Right lobe of liver (tissue), 6 donors: ENCODE measurements around the gene ARID3A. TPM values are rescaled to one million over a fixed set of nuclear protein-coding genes. Genes with fewer than 3 reads are reported as not detected.
A peak's percentile ranks its signal among the peaks of the same experiment; 100 is the strongest.

Experiments used
- ATAC-seq, 4 donors: fragments of 200-7000 bp; cut with Tn5 transposase; one replicate each; pipeline ENCODE4 v1.9.1; 2020; ENCODE audit warnings: mild to moderate bottlenecking in 4 of 4, moderate library complexity in 4 of 4
- DNase-seq, 3 donors: peaks; one replicate each; pipeline ENCODE4 v3.0.0-alpha.2; 2020
- H3K27ac ChIP-seq, 3 donors: fragments of 200-600 bp; one replicate each; pipeline ENCODE4 v1.8.0; 2022
- H3K27me3 ChIP-seq, 2 donors: fragments of 200-600 bp; one replicate each; pipeline ENCODE4 v1.8.0; 2022
- H3K36me3 ChIP-seq, 4 donors: fragments of 200-600 bp; sonication (generic) in 1 of 4; one replicate each; pipeline versions ENCODE4 v1.5.1 to v1.8.0; 2017 to 2022; ENCODE audit warnings: control low read depth in 1 of 4
- H3K4me1 ChIP-seq, 4 donors: fragments of 200-600 bp; sonication (generic) in 1 of 4; one replicate each; pipeline versions ENCODE4 v1.5.1 to v1.8.0; 2017 to 2022; ENCODE audit warnings: control low read depth in 1 of 4
- H3K4me3 ChIP-seq, 3 donors: fragments of 200-600 bp; one replicate each; pipeline ENCODE4 v1.8.0; 2022
- H3K9me3 ChIP-seq, 4 donors: fragments of 200-600 bp; sonication (generic) in 1 of 4; one replicate each; pipeline versions ENCODE4 v1.5.1 to v1.8.0; 2017 to 2022; ENCODE audit warnings: control low read depth in 1 of 4
- CTCF ChIP-seq, 4 donors: fragments of 200-600 bp in 3 of 4; fragments of 450-650 bp in 1 of 4; IDR thresholded peaks; one replicate each; pipeline versions ENCODE4 v1.5.1 to v1.8.0; 2016 to 2022; ENCODE audit warnings: antibody characterized with exemption in 4 of 4, mild to moderate bottlenecking in 2 of 4
- POLR2A ChIP-seq: fragments of 450-650 bp; IDR thresholded peaks from one replicate; pipeline ENCODE4 v1.6.1; 2017; ENCODE audit warnings: antibody characterized with exemption, mild to moderate bottlenecking
- WGBS: methylation state at CpG from one replicate; pipeline ENCODE4 v1.1.6; 2018; ENCODE audit warnings: low coverage, low lambda C conversion rate; ENCODE audit not compliant: insufficient coverage; ENCODE audit errors: missing lambda C conversion rate; 5-methylcytosine and 5-hydroxymethylcytosine counted together
- intact Hi-C, 2 donors: fragments of 100-400 bp; cut with DNase I; formaldehyde crosslinking; loops; one replicate each; pipeline versions ENCODE4 v1.11.2 to v1.14.1; 2022
- total RNA-seq, 6 experiments: library from RNA; depleted of rRNA in 2 of 6; stranded (reverse); fragments of >200 nt in 2 of 6; fragmentation: NEBNext Ultra II Directional in 3 of 6; extraction: Animal tissue kit (Norgen Biotek cat#: 25700) in 3 of 6; gene quantifications; one replicate each; pipeline versions ENCODE4 v1.1.0 to v1.2.4, GENCODE V29; 2016 to 2023
- donor health status: DM: no; HTN: yes; CAD: no.
- donor health status: DM: no; HTN: no; CAD: no.
- donor health status: DM: no; HTN: no; CAD: no.
- donor health status: DM: no; HTN: yes; CAD: no.
- donor health status: DM: no; HTN: yes; CAD: no.

ARID3A gene
- total RNA-seq, 6 experiments from 2014 or later = 0.74 to 5.3 (median 1.9) TPM

- peaks cover 0 to 2% of the 10 kb centered on the region in 2 donors for H3K27me3 ChIP-seq
- ATAC-seq (no peak), DNase-seq (no peak)
- H3K9me3 ChIP-seq = no peaks in the 10 kb centered on the region
- TF ChIP-seq CTCF (IDR thresholded peaks at IDR 0.05) (no peak), POLR2A (no peak)
- peak overlapping the region; percentile 72 to 85 (median 76) for H3K4me3 ChIP-seq
- H3K27ac ChIP-seq = peak overlapping the region in 2 of 3 donors; percentile 33 to 86
- intact Hi-C loops = no loop called here
- peaks cover 0 to 8% (median 2%) of the 10 kb centered on the region in 4 donors for H3K4me1 ChIP-seq
- no peaks in the 10 kb centered on the region for H3K36me3 ChIP-seq
- 0% methylated on average over 7 of the region's 21 CpGs for WGBS
Measured at GRCh38 chr19:926323-926588, 421 bp downstream of the ARID3A start.

- DNase-seq (peak; percentile 80 to 85 (median 85)), ATAC-seq (peak; percentile 33 to 71 (median 54))
- 1% methylated on average over 20 of the region's 52 CpGs for WGBS
- H3K9me3 ChIP-seq = no peaks in the 10 kb centered on the region
- H3K4me1 ChIP-seq = peaks cover 0 to 8% (median 2%) of the 10 kb centered on the region in 4 donors
- H3K27ac ChIP-seq = peak overlapping the region in 2 of 3 donors; percentile 33 to 86
- TF ChIP-seq CTCF (IDR thresholded peaks at IDR 0.05) = no peak
- TF ChIP-seq POLR2A = no peak
- H3K36me3 ChIP-seq = no peaks in the 10 kb centered on the region
- intact Hi-C loops = no loop called here
- no peaks in the 10 kb centered on the region for H3K27me3 ChIP-seq
- H3K4me3 ChIP-seq = peak overlapping the region; percentile 72 to 85 (median 76)
Measured at GRCh38 chr19:926589-927350, 935 bp downstream of the ARID3A start.

- WGBS = 17% methylated on average over 1 of the region's 15 CpGs
- H3K9me3 ChIP-seq = no peaks in the 10 kb centered on the region
- intact Hi-C loops = no loop called here
- ATAC-seq (peak in 1 of 4 donors; percentile 3), DNase-seq (no peak)
- peak overlapping the region; percentile 72 to 85 (median 76) for H3K4me3 ChIP-seq
- H3K4me1 ChIP-seq = peaks cover 0 to 8% (median 2%) of the 10 kb centered on the region in 4 donors
- no peak for TF ChIP-seq POLR2A
- no peak for TF ChIP-seq CTCF (IDR thresholded peaks at IDR 0.05)
- H3K27ac ChIP-seq = no peak overlapping the region
- no peaks in the 10 kb centered on the region for H3K36me3 ChIP-seq
- H3K27me3 ChIP-seq = no peaks in the 10 kb centered on the region
Measured at GRCh38 chr19:927351-927779, 1.5 kb downstream of the ARID3A start.

- Histone ChIP-seq H3K4me3 (peak overlapping the region in 1 of 3 donors; percentile 72), H3K27me3 (no peaks in the 10 kb centered on the region), H3K27ac (no peak overlapping the region), H3K4me1 (peaks cover 0 to 8% (median 2%) of the 10 kb centered on the region in 4 donors), H3K36me3 (no peaks in the 10 kb centered on the region), H3K9me3 (no peaks in the 10 kb centered on the region)
- intact Hi-C loops = no loop called here
- no peak for TF ChIP-seq POLR2A
- no peak for TF ChIP-seq CTCF (IDR thresholded peaks at IDR 0.05)
- DNase-seq (peak in 1 of 3 donors; percentile 19), ATAC-seq (no peak)
- WGBS = no CpG with 5 or more reads among the region's 12 CpGs
Measured at GRCh38 chr19:927780-928401, 2.1 kb downstream of the ARID3A start.
